Spleen (tissue), 11 donors: ENCODE results near the gene CRMP1. TPM values are rescaled to one million over a fixed set of nuclear protein-coding genes. Genes with fewer than 3 reads are reported as not detected.

Source experiments
- DNase-seq: peaks from one replicate; pipeline ENCODE4 v3.0.0-alpha.2; 2020
- H3K27ac ChIP-seq, 8 donors: fragments of 200-600 bp; sonication (generic) in 7 of 8; 1 replicate in 4 of 8; 2 replicates in 4 of 8; pipeline versions ENCODE4 v1.5.0 to v1.8.0; 2016 to 2021; ENCODE audit warnings: inconsistent platforms in 4 of 8, mild to moderate bottlenecking in 4 of 8, moderate library complexity in 1 of 8
- H3K27me3 ChIP-seq, 7 donors: fragments of 200-600 bp; sonication (generic) in 6 of 7; replicated peaks in 1 of 7; 1 replicate in 4 of 7; 2 replicates in 3 of 7; pipeline versions ENCODE4 v1.5.0 to v1.8.0; 2016 to 2021; ENCODE audit warnings: inconsistent platforms in 3 of 7, mild to moderate bottlenecking in 1 of 7
- H3K36me3 ChIP-seq, 6 donors: fragments of 200-600 bp; sonication (generic) in 5 of 6; 1 replicate in 4 of 6; 2 replicates in 2 of 6; pipeline versions ENCODE4 v1.5.0 to v1.8.0; 2016 to 2021; ENCODE audit warnings: inconsistent platforms in 2 of 6
- H3K4me1 ChIP-seq, 6 donors: fragments of 200-600 bp; sonication (generic) in 5 of 6; 1 replicate in 3 of 6; 2 replicates in 3 of 6; pipeline versions ENCODE4 v1.5.0 to v1.8.0; 2016 to 2021; ENCODE audit warnings: inconsistent platforms in 3 of 6
- H3K4me3 ChIP-seq, 8 donors: fragments of 200-600 bp; sonication (generic) in 7 of 8; 1 replicate in 4 of 8; 2 replicates in 4 of 8; pipeline versions ENCODE4 v1.5.0 to v1.8.0; 2016 to 2021; ENCODE audit warnings: inconsistent platforms in 4 of 8, mild to moderate bottlenecking in 4 of 8, moderate library complexity in 2 of 8
- H3K9me3 ChIP-seq, 8 donors: fragments of 200-600 bp; sonication (generic) in 7 of 8; 1 replicate in 4 of 8; 2 replicates in 4 of 8; pipeline versions ENCODE4 v1.5.0 to v1.8.0; 2016 to 2021; ENCODE audit warnings: inconsistent platforms in 4 of 8
- POLR2A ChIP-seq, 3 donors: fragments of 450-650 bp; IDR thresholded peaks; one replicate each; pipeline ENCODE4 v1.5.1; 2017; ENCODE audit warnings: antibody characterized with exemption in 3 of 3, mild to moderate bottlenecking in 1 of 3
- POLR2AphosphoS5 ChIP-seq, 3 donors: sonication (generic); formaldehyde crosslinking; IDR thresholded peaks; one replicate each; pipeline ENCODE4 v1.5.1; 2017; ENCODE audit warnings: antibody characterized with exemption in 3 of 3
- WGBS, 5 donors: extraction: QIAGEN DNeasy Blood & Tissue Kit in 3 of 5; methylation state at CpG; one replicate each; pipeline versions ENCODE4 v1.1.5 to v1.1.7; 2013 to 2018; 5-methylcytosine and 5-hydroxymethylcytosine counted together
- intact Hi-C: fragments of 100-400 bp; cut with DNase I; formaldehyde crosslinking; loops from one replicate; pipeline ENCODE4 v1.15.0; 2023; ENCODE audit warnings: low total_unique reads
- polyA plus RNA-seq, 3 donors: library from polyadenylated mRNA; stranded (reverse); fragments of 200-250 nt; gene quantifications; one replicate each; pipeline ENCODE4 v1.2.1, GENCODE V29; 2013
- total RNA-seq, 7 donors: library from RNA; depleted of rRNA in 3 of 7; stranded (reverse); fragments of >200 nt in 3 of 7; fragmentation: NEBNext Ultra II Directional in 4 of 7; extraction: Animal tissue kit (Norgen Biotek cat#: 25700) in 4 of 7; gene quantifications; one replicate each; pipeline versions ENCODE4 v1.1.0 to v1.2.1, GENCODE V29; 2016 to 2021
- TF ChIP-seq, protein P1 (sequence below), 11 experiments: fragments of 200-600 bp in 7 of 11; fragments of 450-650 bp in 4 of 11; sonication (generic) in 4 of 11; IDR thresholded peaks in 8 of 11; conservative IDR thresholded peaks in 3 of 11; 1 replicate in 7 of 11; 2 replicates in 4 of 11; pipeline versions ENCODE4 v1.4.0 to v1.8.0; 2016 to 2021; ENCODE audit warnings: antibody characterized with exemption in 11 of 11, inconsistent platforms in 4 of 11, mild to moderate bottlenecking in 1 of 11
- donor health status: healthy with polysubstance abuse.
- donor health status: DM: no; HTN: no; CAD: no; lungs with moderate emphysema.
- donor health status: DM: no; HTN: no; CAD: no.
- donor health status: Bipolar disorder and iron deficiency.
- donor health status: healthy.
- donor health status: DM: no; HTN: no; CAD: no.
- donor health status: DM: yes; HTN: yes; CAD: no.

CRMP1 gene
- total and polyA plus RNA-seq, 10 donors = 0.03 to 2.3 (median 0.85) TPM; not detected in 1

GRCh38 chr4:5784960-5785611 is 107.8 kb downstream of the CRMP1 start:
- Histone ChIP-seq H3K36me3 (peaks cover 0 to 15% (median 0%) of the 10 kb centered on the region in 6 donors), H3K4me1 (no peaks in the 10 kb centered on the region), H3K27me3 (no peaks in the 10 kb centered on the region), H3K9me3 (peaks cover 0 to 9% (median 0%) of the 10 kb centered on the region in 8 donors), H3K4me3 (no peak overlapping the region), H3K27ac (no peak overlapping the region)
- TF ChIP-seq POLR2AphosphoS5 (IDR thresholded peaks at IDR 0.05) = no peak
- TF ChIP-seq, protein P1, sequence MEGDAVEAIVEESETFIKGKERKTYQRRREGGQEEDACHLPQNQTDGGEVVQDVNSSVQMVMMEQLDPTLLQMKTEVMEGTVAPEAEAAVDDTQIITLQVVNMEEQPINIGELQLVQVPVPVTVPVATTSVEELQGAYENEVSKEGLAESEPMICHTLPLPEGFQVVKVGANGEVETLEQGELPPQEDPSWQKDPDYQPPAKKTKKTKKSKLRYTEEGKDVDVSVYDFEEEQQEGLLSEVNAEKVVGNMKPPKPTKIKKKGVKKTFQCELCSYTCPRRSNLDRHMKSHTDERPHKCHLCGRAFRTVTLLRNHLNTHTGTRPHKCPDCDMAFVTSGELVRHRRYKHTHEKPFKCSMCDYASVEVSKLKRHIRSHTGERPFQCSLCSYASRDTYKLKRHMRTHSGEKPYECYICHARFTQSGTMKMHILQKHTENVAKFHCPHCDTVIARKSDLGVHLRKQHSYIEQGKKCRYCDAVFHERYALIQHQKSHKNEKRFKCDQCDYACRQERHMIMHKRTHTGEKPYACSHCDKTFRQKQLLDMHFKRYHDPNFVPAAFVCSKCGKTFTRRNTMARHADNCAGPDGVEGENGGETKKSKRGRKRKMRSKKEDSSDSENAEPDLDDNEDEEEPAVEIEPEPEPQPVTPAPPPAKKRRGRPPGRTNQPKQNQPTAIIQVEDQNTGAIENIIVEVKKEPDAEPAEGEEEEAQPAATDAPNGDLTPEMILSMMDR (IDR thresholded peaks at IDR 0.05 in 8 of 11, conservative IDR thresholded peaks at IDR 0.05 in 3 of 11) = no peak
- TF ChIP-seq POLR2A (IDR thresholded peaks at IDR 0.05) = no peak
- peak; percentile 17 for DNase-seq
- intact Hi-C loops = no loop called here
- WGBS, 5 donors = 88 to 93% (median 92%) methylated on average over 9 of the region's 9 CpGs

DNA sequence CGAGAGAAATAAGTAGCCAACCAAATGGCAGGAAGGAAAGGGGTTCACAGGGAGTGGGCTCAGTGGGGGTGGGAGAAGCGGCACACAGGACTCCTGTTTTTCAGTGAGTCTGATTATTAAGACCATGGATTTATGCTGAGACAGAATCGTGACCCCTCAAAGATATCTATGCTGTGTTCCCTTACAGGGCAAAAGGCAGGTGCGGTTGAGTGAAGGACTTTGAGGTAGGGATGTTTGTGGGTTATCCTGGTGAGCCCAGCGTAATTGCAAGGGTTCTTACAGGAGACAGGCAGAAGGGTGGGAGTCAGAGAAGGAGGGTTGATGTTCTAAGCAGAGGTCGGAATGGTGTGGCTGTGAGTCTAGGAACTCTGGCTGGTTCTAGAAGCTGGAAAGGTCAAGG is 108.9 kb downstream of the CRMP1 start:
- DNase-seq = no peak

GRCh38 chr4:5783486-5783885 is 109.4 kb downstream of the CRMP1 start:
- intact Hi-C loops = no loop called here
- Histone ChIP-seq H3K9me3 (peaks cover 0 to 9% (median 0%) of the 10 kb centered on the region in 8 donors), H3K36me3 (peaks cover 0 to 15% (median 0%) of the 10 kb centered on the region in 6 donors), H3K27ac (no peak overlapping the region), H3K27me3 (no peaks in the 10 kb centered on the region), H3K4me1 (no peaks in the 10 kb centered on the region), H3K4me3 (no peak overlapping the region)
- no peak for TF ChIP-seq POLR2A (IDR thresholded peaks at IDR 0.05)
- peak; percentile 48 for DNase-seq
- WGBS, 5 donors = 71 to 81% (median 79%) methylated on average over 14 of the region's 14 CpGs

More for the DNA sequence above, 108.9 kb downstream of the CRMP1 start:
- H3K4me3 ChIP-seq = no peak overlapping the region
- no peaks in the 10 kb centered on the region for H3K4me1 ChIP-seq
- H3K9me3 ChIP-seq = peaks cover 0 to 9% (median 0%) of the 10 kb centered on the region in 8 donors
- no peaks in the 10 kb centered on the region for H3K27me3 ChIP-seq
- intact Hi-C loops = no loop called here
- peaks cover 0 to 15% (median 0%) of the 10 kb centered on the region in 6 donors for H3K36me3 ChIP-seq
- TF ChIP-seq POLR2AphosphoS5 (IDR thresholded peaks at IDR 0.05) = no peak
- TF ChIP-seq POLR2A (IDR thresholded peaks at IDR 0.05) = no peak
- TF ChIP-seq, protein P1 (IDR thresholded peaks at IDR 0.05 in 8 of 11, conservative IDR thresholded peaks at IDR 0.05 in 3 of 11) = no peak
- H3K27ac ChIP-seq = no peak overlapping the region
- WGBS, 5 donors = 83 to 92% (median 85%) methylated on average over 6 of the region's 6 CpGs

DNA sequence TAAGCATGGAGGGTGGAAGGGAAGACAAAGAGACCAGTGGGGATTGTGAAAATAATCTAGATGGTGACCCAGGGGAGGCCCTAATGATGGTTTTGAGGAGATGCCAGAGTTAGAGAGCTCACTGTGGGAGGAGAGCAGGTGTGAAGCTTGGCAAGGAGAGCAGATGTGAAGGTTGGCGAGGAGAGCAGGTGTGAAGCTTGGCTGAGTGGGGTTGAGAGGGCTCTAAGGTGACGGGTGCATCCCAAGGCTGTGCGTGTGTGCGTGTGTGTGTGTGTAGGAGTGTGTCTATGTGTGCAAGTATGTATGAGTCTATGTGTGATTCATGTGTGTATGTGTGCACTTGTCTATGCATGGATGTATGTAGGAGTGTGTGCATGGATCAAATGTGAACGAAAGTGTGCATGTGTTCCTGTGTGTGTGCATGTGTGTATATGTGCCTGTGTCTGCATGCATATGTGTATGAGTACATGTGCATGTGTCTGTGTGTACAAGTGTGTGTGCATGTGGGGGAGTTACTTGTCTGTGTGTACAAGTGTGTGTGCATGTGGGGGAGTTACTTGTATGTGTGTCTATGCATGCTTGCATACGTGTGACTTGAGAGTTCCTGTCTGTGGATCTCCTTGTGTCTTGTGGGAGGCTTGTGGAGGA is 109.9 kb downstream of the CRMP1 start:
- 88 to 94% (median 90%) methylated on average over 6 of the region's 6 CpGs for WGBS, 5 donors
- peaks cover 0 to 3% (median 0%) of the 10 kb centered on the region in 8 donors for H3K9me3 ChIP-seq
- intact Hi-C loops = no loop called here
- H3K4me1 ChIP-seq = no peaks in the 10 kb centered on the region
- no peak overlapping the region for H3K27ac ChIP-seq
- H3K36me3 ChIP-seq = peaks cover 0 to 12% (median 0%) of the 10 kb centered on the region in 6 donors
- peak; percentile 36 for DNase-seq
- H3K27me3 ChIP-seq = no peaks in the 10 kb centered on the region
- TF ChIP-seq POLR2A (IDR thresholded peaks at IDR 0.05) (no peak), POLR2AphosphoS5 (IDR thresholded peaks at IDR 0.05) (no peak)
- TF ChIP-seq, protein P1 (IDR thresholded peaks at IDR 0.05 in 8 of 11, conservative IDR thresholded peaks at IDR 0.05 in 3 of 11) = no peak
- no peak overlapping the region for H3K4me3 ChIP-seq
